Progenitor cell of endocrine pancreas (in vitro differentiated cells): ENCODE results near the gene PDZD8. TPM values are rescaled to one million over a fixed set of nuclear protein-coding genes. Genes with fewer than 3 reads are reported as not detected.

Source experiments
- DNase-seq: peaks from one replicate; pipeline ENCODE4 v3.0.0; 2021; ENCODE audit warnings: low spot score; ENCODE audit not compliant: unreplicated experiment
- H3K27ac Mint-ChIP-seq: 2 replicates; pipeline ENCODE4 v1.8.0; 2021; ENCODE audit warnings: mild to moderate bottlenecking, moderate library complexity, mixed read lengths
- H3K27me3 Mint-ChIP-seq: 2 replicates; pipeline ENCODE4 v1.8.0; 2021; ENCODE audit warnings: mixed read lengths
- H3K36me3 Mint-ChIP-seq: 2 replicates; pipeline ENCODE4 v1.8.0; 2022; ENCODE audit warnings: mixed read lengths; ENCODE audit not compliant: insufficient read depth
- H3K4me1 Mint-ChIP-seq: 2 replicates; pipeline ENCODE4 v1.8.0; 2021; ENCODE audit warnings: low read depth, mixed read lengths
- H3K4me3 Mint-ChIP-seq: 2 replicates; pipeline ENCODE4 v1.8.0; 2021; ENCODE audit warnings: low read depth, mild to moderate bottlenecking, moderate library complexity, mixed read lengths
- H3K9me3 Mint-ChIP-seq: 2 replicates; pipeline ENCODE4 v1.8.0; 2021; ENCODE audit warnings: low read depth, mixed read lengths
- total RNA-seq: library from RNA; stranded (reverse); gene quantifications from 2 replicates; pipeline ENCODE4 v1.2.1, GENCODE V29; 2021
- TF ChIP-seq, protein P1 (sequence below): fragments of 200-600 bp; sonication (generic); IDR thresholded peaks from one replicate; pipeline ENCODE4 v1.5.0; 2021; ENCODE audit warnings: antibody characterized with exemption, mild to moderate bottlenecking; ENCODE audit not compliant: unreplicated experiment

The PDZD8 gene
- total RNA-seq, 1 donor from 2014 or later: 28.6 TPM

DNA sequence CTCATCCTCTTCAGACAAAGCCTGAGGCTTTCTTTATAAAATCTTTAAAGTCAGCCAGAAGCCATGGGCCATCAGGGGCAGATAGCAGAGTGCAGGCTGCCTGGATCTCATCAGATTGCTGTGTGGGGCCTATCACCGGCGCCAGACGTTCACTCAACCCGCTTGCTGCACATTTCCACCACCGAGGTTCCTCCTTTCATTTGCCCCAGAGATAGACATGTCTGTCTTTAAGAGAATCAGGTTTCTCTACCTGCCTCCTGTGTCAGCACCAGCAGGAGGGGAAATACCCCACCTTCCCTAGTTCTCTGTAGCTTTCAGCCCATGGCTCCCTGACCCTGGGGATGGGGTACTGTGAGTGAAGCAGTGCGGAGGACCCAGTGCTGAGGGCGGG lies 112.3 kb downstream of the PDZD8 start:
- Mint-ChIP-seq H3K9me3 (no peaks in the 10 kb centered on the region), H3K27me3 (peaks cover 42% of the 10 kb centered on the region), H3K4me3 (no peak overlapping the region), H3K36me3 (no peaks in the 10 kb centered on the region), H3K4me1 (peaks cover 12% of the 10 kb centered on the region), H3K27ac (no peak overlapping the region)
- TF ChIP-seq, protein P1, sequence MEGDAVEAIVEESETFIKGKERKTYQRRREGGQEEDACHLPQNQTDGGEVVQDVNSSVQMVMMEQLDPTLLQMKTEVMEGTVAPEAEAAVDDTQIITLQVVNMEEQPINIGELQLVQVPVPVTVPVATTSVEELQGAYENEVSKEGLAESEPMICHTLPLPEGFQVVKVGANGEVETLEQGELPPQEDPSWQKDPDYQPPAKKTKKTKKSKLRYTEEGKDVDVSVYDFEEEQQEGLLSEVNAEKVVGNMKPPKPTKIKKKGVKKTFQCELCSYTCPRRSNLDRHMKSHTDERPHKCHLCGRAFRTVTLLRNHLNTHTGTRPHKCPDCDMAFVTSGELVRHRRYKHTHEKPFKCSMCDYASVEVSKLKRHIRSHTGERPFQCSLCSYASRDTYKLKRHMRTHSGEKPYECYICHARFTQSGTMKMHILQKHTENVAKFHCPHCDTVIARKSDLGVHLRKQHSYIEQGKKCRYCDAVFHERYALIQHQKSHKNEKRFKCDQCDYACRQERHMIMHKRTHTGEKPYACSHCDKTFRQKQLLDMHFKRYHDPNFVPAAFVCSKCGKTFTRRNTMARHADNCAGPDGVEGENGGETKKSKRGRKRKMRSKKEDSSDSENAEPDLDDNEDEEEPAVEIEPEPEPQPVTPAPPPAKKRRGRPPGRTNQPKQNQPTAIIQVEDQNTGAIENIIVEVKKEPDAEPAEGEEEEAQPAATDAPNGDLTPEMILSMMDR: no peak
- DNase-seq: no peak

DNA sequence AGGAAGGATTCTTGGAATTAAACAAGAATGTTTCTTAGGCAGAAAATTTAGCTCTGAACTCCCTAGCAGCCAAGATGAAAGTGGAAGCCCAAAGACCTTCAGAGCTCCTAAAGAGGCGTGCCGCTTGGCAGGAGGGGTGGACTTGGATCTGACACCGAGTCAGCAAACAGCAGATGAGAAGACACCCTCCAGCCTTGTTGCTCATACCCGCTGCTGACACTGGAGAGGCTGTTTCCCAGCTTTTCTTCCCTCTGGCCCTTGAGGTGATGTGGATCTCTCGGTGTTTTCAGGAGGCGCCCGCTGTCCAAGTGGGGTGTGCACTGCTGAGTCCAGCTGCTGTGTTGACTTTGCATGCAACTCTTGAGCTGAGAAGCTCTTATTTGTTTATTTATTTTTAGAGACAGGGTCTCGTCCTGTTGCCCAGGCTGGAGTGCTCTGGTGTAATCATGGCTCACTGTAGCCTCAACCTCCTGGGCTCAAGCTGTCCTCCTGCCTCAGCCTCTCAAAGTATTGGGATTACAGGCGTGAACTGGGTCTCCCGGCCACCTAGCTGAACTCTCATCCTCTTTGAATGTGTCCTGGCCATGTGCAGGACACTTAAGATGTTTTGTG lies 112.8 kb downstream of the PDZD8 start:
- Mint-ChIP-seq H3K27me3 (peaks cover 42% of the 10 kb centered on the region), H3K27ac (no peak overlapping the region), H3K36me3 (no peaks in the 10 kb centered on the region), H3K9me3 (no peaks in the 10 kb centered on the region), H3K4me1 (peaks cover 13% of the 10 kb centered on the region), H3K4me3 (no peak overlapping the region)
- DNase-seq: no peak
- TF ChIP-seq, protein P1: no peak

GRCh38 chr10:117261501-117261900 lies 113.7 kb downstream of the PDZD8 start:
- H3K9me3 Mint-ChIP-seq: no peaks in the 10 kb centered on the region
- no peak overlapping the region for H3K4me3 Mint-ChIP-seq
- TF ChIP-seq, protein P1: no peak
- peaks cover 42% of the 10 kb centered on the region for H3K27me3 Mint-ChIP-seq
- no peaks in the 10 kb centered on the region for H3K36me3 Mint-ChIP-seq
- no peak overlapping the region for H3K27ac Mint-ChIP-seq
- H3K4me1 Mint-ChIP-seq: peaks cover 13% of the 10 kb centered on the region
- DNase-seq: no peak

- TF ChIP-seq, protein P1: no peak
- Mint-ChIP-seq H3K9me3 (no peaks in the 10 kb centered on the region), H3K36me3 (no peaks in the 10 kb centered on the region), H3K4me3 (no peak overlapping the region), H3K4me1 (peaks cover 12% of the 10 kb centered on the region), H3K27me3 (peaks cover 40% of the 10 kb centered on the region), H3K27ac (no peak overlapping the region)
- no peak for DNase-seq
Observed at GRCh38 chr10:117260084-117260483, 115.2 kb downstream of the PDZD8 start.

DNA sequence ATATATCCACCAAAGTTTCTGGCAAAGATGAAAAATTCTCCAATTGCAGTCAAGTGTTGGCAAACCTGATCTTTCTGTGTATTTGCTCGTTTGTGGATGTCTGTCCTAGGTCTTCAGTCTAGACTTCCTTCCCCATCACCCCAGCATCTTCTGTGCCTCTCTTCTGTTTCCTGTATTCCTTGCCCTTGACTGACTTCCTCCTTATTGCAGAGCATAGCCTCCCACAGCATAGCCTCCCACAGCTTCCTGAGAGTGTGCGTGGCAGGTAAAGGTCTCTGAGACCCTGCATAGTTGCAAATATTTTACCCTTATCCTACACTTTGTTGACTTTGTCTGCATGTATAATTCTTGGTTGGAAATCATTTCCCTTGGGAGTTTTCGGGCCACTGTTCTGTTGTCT lies 116.0 kb downstream of the PDZD8 start:
- H3K36me3 Mint-ChIP-seq: no peaks in the 10 kb centered on the region
- no peak overlapping the region for H3K27ac Mint-ChIP-seq
- H3K9me3 Mint-ChIP-seq: no peaks in the 10 kb centered on the region
- peaks cover 32% of the 10 kb centered on the region for H3K27me3 Mint-ChIP-seq
- no peak overlapping the region for H3K4me3 Mint-ChIP-seq
- H3K4me1 Mint-ChIP-seq: peaks cover 6% of the 10 kb centered on the region
- TF ChIP-seq, protein P1: no peak
- DNase-seq: no peak
